Measurements from ENCODE around the gene TMTC2.

GRCh38 chr12:83172441-83172840 lies 485.7 kb downstream of the TMTC2 start:
- TF ChIP-seq MYC (IDR thresholded peaks at IDR 0.05; ENCODE audit: low read depth, low read length) (no peak), POLR2A (IDR thresholded peaks at IDR 0.05; ENCODE audit: low read depth, low read length) (no peak), CTCF (IDR thresholded peaks at IDR 0.05; ENCODE audit: extremely low read depth in 1 of 2, insufficient read depth in 1 of 2, low read depth in 1 of 2, low read length in 2 of 2) (no peak)
